Stimulated activated CD4-positive, alpha-beta T cell treated with anti-CD3 and anti-CD28 coated beads, Interleukin-4, amount 100 ng/mL, for 48 hours (primary cell): ENCODE measurements around the gene BCL2A1.
"Not testable (repeated sequence)": the region's sequence is repeated elsewhere in the genome, so short reads cannot be mapped to it uniquely, and the experiment has no call there.

Experiments
- DNase-seq, 2 donors: peaks; one replicate each; pipeline ENCODE4 v3.0.0-alpha.2; 2020; ENCODE audit warnings: low read depth in 2 of 2

BCL2A1 gene

GRCh38 chr15:79970624-79971434 is at the start of gene BCL2A1:
BCL2A1 (minus strand) TSS chr15:79971196; CDS start chr15:79971119, 77 bp downstream.
- DNase-seq, result peak; percentile 30 to 50

- no peak for DNase-seq
Observed at GRCh38 chr15:80020731-80021130, 49.7 kb upstream of the BCL2A1 start.

GRCh38 chr15:80020149-80020548 is 49.2 kb upstream of the BCL2A1 start:
- DNase-seq, result not testable (repeated sequence)

GRCh38 chr15:80019168-80019745 is 48.3 kb upstream of the BCL2A1 start:
- no peak for DNase-seq

GRCh38 chr15:80017139-80017538 is 46.1 kb upstream of the BCL2A1 start:
- DNase-seq, result not testable (repeated sequence)

- not testable (repeated sequence) for DNase-seq
Observed at GRCh38 chr15:80016506-80016905, 45.5 kb upstream of the BCL2A1 start.

- no peak for DNase-seq
Observed at GRCh38 chr15:80015156-80015555, 44.2 kb upstream of the BCL2A1 start.

- DNase-seq, result not testable (repeated sequence)
Observed at GRCh38 chr15:80014186-80014585, 43.2 kb upstream of the BCL2A1 start.

- no peak for DNase-seq
Observed at GRCh38 chr15:80012060-80012726, 41.2 kb upstream of the BCL2A1 start.

- no peak for DNase-seq
Observed at GRCh38 chr15:80011596-80011995, 40.6 kb upstream of the BCL2A1 start.

GRCh38 chr15:80011041-80011523 is 40.1 kb upstream of the BCL2A1 start:
- peak; percentile 14 to 24 for DNase-seq

GRCh38 chr15:80010131-80010673 is 39.2 kb upstream of the BCL2A1 start:
- DNase-seq, result no peak

GRCh38 chr15:80007532-80007931 is 36.5 kb upstream of the BCL2A1 start:
- no peak for DNase-seq

- no peak for DNase-seq
Observed at GRCh38 chr15:80006946-80007345, 36.0 kb upstream of the BCL2A1 start.

GRCh38 chr15:80003934-80004472 is 33.0 kb upstream of the BCL2A1 start:
- no peak for DNase-seq

- no peak for DNase-seq
Observed at GRCh38 chr15:80003171-80003570, 32.2 kb upstream of the BCL2A1 start.

GRCh38 chr15:80002267-80002666 is 31.3 kb upstream of the BCL2A1 start:
- DNase-seq, result no peak

- no peak for DNase-seq
Observed at GRCh38 chr15:79994615-79995014, 23.6 kb upstream of the BCL2A1 start.

GRCh38 chr15:79991826-79992225 is 20.8 kb upstream of the BCL2A1 start:
- DNase-seq, result no peak

- DNase-seq, result no peak
Observed at GRCh38 chr15:79990997-79991334, 20.0 kb upstream of the BCL2A1 start.

GRCh38 chr15:79990280-79990996 is 19.4 kb upstream of the BCL2A1 start:
- DNase-seq, result no peak
